WTC11 (cell line): ENCODE measurements around the gene ATN1. TPM values are rescaled to one million over a fixed set of nuclear protein-coding genes. Genes with fewer than 3 reads are reported as not detected.

ENCODE experiments used
- ATAC-seq: fragments of 200-7000 bp; cut with Tn5 transposase; 2 replicates; pipeline ENCODE4 v1.10.0; 2021; ENCODE audit warnings: mild to moderate bottlenecking, moderate library complexity
- CTCF ChIA-PET: fragments of 300-600 bp; sonication (Branson Sonifier 250); formaldehyde crosslinking; loops from one replicate; lab custom pipeline; 2021; ENCODE audit warnings: antibody characterized with exemption; lab: Charles Lee
- POLR2A ChIA-PET: fragments of 350-600 bp; sonication (Branson Sonifier 250); formaldehyde crosslinking; loops from one replicate; lab custom pipeline; 2021; ENCODE audit warnings: antibody characterized with exemption; lab: Charles Lee
- DNase-seq: peaks from one replicate; pipeline ENCODE4 v3.0.0; 2021; ENCODE audit warnings: low spot score
- H3K27ac Mint-ChIP-seq: 2 replicates; pipeline ENCODE4 v1.8.0; 2021; ENCODE audit warnings: mixed read lengths
- H3K27me3 Mint-ChIP-seq: 2 replicates; pipeline ENCODE4 v1.8.0; 2021; ENCODE audit warnings: low read depth, mild to moderate bottlenecking, moderate library complexity, mixed read lengths
- H3K36me3 Mint-ChIP-seq: 2 replicates; pipeline ENCODE4 v1.8.0; 2021; ENCODE audit warnings: mixed read lengths
- H3K4me1 Mint-ChIP-seq: 2 replicates; pipeline ENCODE4 v1.8.0; 2022; ENCODE audit warnings: mixed read lengths
- H3K4me3 Mint-ChIP-seq: 2 replicates; pipeline ENCODE4 v1.8.0; 2021; ENCODE audit warnings: mild to moderate bottlenecking, moderate library complexity, mixed read lengths
- H3K9me3 Mint-ChIP-seq: 2 replicates; pipeline ENCODE4 v1.8.0; 2021; ENCODE audit warnings: mixed read lengths
- CREB1 ChIP-seq: sonication (generic); formaldehyde crosslinking; IDR thresholded peaks from 2 replicates; pipeline ENCODE4 v1.8.0; 2023; ENCODE audit warnings: mild to moderate bottlenecking, missing genetic modification reagents
- EMX1 ChIP-seq: fragments of 250-450 bp; sonication (Bioruptor Pico); IDR thresholded peaks from 2 replicates; pipeline ENCODE4 v1.8.0; 2021; ENCODE audit warnings: mild to moderate bottlenecking
- ETV6 ChIP-seq: sonication (generic); formaldehyde crosslinking; IDR thresholded peaks from 2 replicates; pipeline ENCODE4 v1.8.1; 2022; ENCODE audit warnings: mild to moderate bottlenecking, missing genetic modification reagents
- JAZF1 ChIP-seq: fragments of 250-450 bp; sonication (Bioruptor Pico); IDR thresholded peaks from 2 replicates; pipeline ENCODE4 v1.9.0; 2021; ENCODE audit warnings: moderate library complexity, mild to moderate bottlenecking, inconsistent platforms
- SOX15 ChIP-seq: fragments of 250-450 bp; sonication (Bioruptor Pico); IDR thresholded peaks from 2 replicates; pipeline ENCODE4 v1.9.0; 2021; ENCODE audit warnings: mild to moderate bottlenecking
- SP1 ChIP-seq: sonication (generic); formaldehyde crosslinking; conservative IDR thresholded peaks from 2 replicates; pipeline ENCODE4 v1.8.1; 2022; ENCODE audit warnings: missing genetic modification reagents
- TEAD1 ChIP-seq: sonication (generic); formaldehyde crosslinking; IDR thresholded peaks from 2 replicates; pipeline ENCODE4 v1.8.0; 2022; ENCODE audit warnings: mild to moderate bottlenecking, missing genetic modification reagents
- TP53 ChIP-seq: sonication (generic); formaldehyde crosslinking; IDR thresholded peaks from 2 replicates; pipeline ENCODE4 v1.8.1; 2023; ENCODE audit warnings: mild to moderate bottlenecking, missing genetic modification reagents
- ZNF138 ChIP-seq: sonication (generic); formaldehyde crosslinking; conservative IDR thresholded peaks from 2 replicates; pipeline ENCODE4 v1.8.1; 2022; ENCODE audit warnings: mild to moderate bottlenecking, moderate library complexity, missing genetic modification reagents
- ZNF416 ChIP-seq: fragments of 250-450 bp; sonication (Bioruptor Pico); IDR thresholded peaks from 2 replicates; pipeline ENCODE4 v1.9.0; 2021; ENCODE audit warnings: mild to moderate bottlenecking, inconsistent platforms
- ZNF423 ChIP-seq: fragments of 250-450 bp; sonication (Bioruptor Pico); IDR thresholded peaks from 2 replicates; pipeline ENCODE4 v2.1.2; 2022; ENCODE audit warnings: mild to moderate bottlenecking, moderate library complexity
- total RNA-seq: library from RNA; stranded (reverse); gene quantifications from 3 replicates; pipeline ENCODE4 v1.2.3, GENCODE V29; 2021
- TF ChIP-seq, protein P1 (sequence below): sonication (generic); formaldehyde crosslinking; IDR thresholded peaks from 2 replicates; pipeline ENCODE4 v1.8.1; 2023; ENCODE audit warnings: mild to moderate bottlenecking, missing genetic modification reagents
- TF ChIP-seq, protein P2 (sequence below): fragments of 250-450 bp; sonication (Bioruptor Pico); IDR thresholded peaks from 2 replicates; pipeline ENCODE4 v1.9.0; 2021; ENCODE audit warnings: mild to moderate bottlenecking
- TF ChIP-seq, protein P3 (sequence below): sonication (generic); formaldehyde crosslinking; IDR thresholded peaks from 2 replicates; pipeline ENCODE4 v1.8.0; 2023; ENCODE audit warnings: mild to moderate bottlenecking, missing genetic modification reagents
- TF ChIP-seq, protein P4 (sequence below): sonication (generic); formaldehyde crosslinking; IDR thresholded peaks from 2 replicates; pipeline ENCODE4 v1.8.1; 2023; ENCODE audit warnings: mild to moderate bottlenecking, missing genetic modification reagents, borderline replicate concordance
- TF ChIP-seq, protein P5 (sequence below): sonication (generic); formaldehyde crosslinking; IDR thresholded peaks from 2 replicates; pipeline ENCODE4 v1.8.0; 2022; ENCODE audit warnings: missing genetic modification reagents
- TF ChIP-seq, protein P6 (sequence below): fragments of 250-450 bp; sonication (Bioruptor Pico); IDR thresholded peaks from 2 replicates; pipeline ENCODE4 v1.9.0; 2021; ENCODE audit warnings: moderate library complexity, mild to moderate bottlenecking, inconsistent platforms, borderline replicate concordance
- TF ChIP-seq, protein P7 (sequence below): sonication (generic); formaldehyde crosslinking; IDR thresholded peaks from 2 replicates; pipeline ENCODE4 v1.8.1; 2022; ENCODE audit warnings: missing genetic modification reagents, borderline replicate concordance

Gene ATN1
- total RNA-seq, 1 experiment from 2014 or later, result 87.1 TPM

DNA sequence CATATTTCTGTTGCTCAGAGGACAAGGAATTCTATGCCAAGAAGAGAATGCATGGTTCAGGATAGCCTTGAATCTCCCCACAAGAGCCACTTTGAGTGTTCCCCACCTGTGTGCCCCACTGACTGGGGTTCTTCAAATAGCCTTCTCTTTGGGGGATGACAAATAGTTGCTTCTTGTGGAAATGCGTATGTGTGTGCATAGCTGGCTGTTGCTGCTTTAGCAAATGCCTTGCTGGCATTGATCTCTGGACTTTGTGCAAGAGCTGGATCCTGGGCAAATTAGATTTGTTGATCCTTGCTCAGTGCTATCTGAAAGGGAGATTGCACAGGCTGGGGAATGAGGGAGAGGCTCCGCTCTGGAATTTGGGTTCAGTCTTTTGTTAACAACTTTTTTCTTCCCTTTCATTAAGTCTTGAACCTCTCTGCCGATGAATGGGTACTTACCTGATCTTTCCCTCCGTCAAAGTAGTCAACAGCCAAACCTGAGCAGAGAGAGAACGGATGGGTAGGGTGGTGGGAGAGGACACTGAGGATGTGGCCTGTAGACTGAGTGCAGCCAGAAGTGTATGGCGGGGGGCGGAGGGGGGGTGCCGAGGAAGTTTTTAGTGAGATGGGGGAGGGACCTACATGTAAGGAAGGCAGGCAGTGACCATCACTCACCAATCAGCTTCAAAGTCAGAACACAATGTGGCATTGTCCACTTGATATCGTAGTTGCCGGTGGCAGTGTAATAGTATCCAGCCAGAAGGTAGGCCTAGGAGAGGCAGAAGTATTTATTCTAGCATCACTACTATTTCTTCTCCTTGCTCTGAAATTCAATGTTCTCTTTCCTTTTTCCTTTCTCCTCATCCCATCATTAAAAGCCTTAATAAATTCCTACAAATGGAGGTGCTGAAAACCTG, 53.6 kb downstream of the ATN1 start:
- Mint-ChIP-seq H3K9me3 (no peaks in the 10 kb centered on the region), H3K27ac (no peak overlapping the region; the same call in 1 of the 2 replicates), H3K4me3 (no peak overlapping the region), H3K4me1 (peaks cover 12% of the 10 kb centered on the region), H3K36me3 (peaks cover 46% of the 10 kb centered on the region)
- ATAC-seq, result no peak
- POLR2A ChIA-PET, result interaction anchor here (1.0 to 1.3 kb wide), 2 partner anchors 7 to 127 kb away, joined by 5 to 6 read pairs; no protein-coding TSS in a partner anchor
- DNase-seq, result no peak
- TF ChIP-seq, protein P1, sequence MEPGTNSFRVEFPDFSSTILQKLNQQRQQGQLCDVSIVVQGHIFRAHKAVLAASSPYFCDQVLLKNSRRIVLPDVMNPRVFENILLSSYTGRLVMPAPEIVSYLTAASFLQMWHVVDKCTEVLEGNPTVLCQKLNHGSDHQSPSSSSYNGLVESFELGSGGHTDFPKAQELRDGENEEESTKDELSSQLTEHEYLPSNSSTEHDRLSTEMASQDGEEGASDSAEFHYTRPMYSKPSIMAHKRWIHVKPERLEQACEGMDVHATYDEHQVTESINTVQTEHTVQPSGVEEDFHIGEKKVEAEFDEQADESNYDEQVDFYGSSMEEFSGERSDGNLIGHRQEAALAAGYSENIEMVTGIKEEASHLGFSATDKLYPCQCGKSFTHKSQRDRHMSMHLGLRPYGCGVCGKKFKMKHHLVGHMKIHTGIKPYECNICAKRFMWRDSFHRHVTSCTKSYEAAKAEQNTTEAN (CRISPR knock-in tag), result no peak
- TF ChIP-seq SP1 (no peak), CREB1 (CRISPR knock-in tag) (no peak), JAZF1 (CRISPR knock-in tag) (no peak), ZNF423 (CRISPR knock-in tag) (no peak)
- TF ChIP-seq, protein P2, sequence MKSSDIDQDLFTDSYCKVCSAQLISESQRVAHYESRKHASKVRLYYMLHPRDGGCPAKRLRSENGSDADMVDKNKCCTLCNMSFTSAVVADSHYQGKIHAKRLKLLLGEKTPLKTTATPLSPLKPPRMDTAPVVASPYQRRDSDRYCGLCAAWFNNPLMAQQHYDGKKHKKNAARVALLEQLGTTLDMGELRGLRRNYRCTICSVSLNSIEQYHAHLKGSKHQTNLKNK (CRISPR knock-in tag), result no peak
- TF ChIP-seq, protein P3, sequence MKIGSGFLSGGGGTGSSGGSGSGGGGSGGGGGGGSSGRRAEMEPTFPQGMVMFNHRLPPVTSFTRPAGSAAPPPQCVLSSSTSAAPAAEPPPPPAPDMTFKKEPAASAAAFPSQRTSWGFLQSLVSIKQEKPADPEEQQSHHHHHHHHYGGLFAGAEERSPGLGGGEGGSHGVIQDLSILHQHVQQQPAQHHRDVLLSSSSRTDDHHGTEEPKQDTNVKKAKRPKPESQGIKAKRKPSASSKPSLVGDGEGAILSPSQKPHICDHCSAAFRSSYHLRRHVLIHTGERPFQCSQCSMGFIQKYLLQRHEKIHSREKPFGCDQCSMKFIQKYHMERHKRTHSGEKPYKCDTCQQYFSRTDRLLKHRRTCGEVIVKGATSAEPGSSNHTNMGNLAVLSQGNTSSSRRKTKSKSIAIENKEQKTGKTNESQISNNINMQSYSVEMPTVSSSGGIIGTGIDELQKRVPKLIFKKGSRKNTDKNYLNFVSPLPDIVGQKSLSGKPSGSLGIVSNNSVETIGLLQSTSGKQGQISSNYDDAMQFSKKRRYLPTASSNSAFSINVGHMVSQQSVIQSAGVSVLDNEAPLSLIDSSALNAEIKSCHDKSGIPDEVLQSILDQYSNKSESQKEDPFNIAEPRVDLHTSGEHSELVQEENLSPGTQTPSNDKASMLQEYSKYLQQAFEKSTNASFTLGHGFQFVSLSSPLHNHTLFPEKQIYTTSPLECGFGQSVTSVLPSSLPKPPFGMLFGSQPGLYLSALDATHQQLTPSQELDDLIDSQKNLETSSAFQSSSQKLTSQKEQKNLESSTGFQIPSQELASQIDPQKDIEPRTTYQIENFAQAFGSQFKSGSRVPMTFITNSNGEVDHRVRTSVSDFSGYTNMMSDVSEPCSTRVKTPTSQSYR, result no peak
- TF ChIP-seq, all 79 proteins: peak for 0
- CTCF ChIA-PET, result interaction anchor here (0.5 to 1.5 kb wide), 3 partner anchors 17 to 73 kb away, joined by 3 read pairs; no protein-coding TSS in a partner anchor
- no peaks in the 10 kb centered on the region for H3K27me3 Mint-ChIP-seq

DNA sequence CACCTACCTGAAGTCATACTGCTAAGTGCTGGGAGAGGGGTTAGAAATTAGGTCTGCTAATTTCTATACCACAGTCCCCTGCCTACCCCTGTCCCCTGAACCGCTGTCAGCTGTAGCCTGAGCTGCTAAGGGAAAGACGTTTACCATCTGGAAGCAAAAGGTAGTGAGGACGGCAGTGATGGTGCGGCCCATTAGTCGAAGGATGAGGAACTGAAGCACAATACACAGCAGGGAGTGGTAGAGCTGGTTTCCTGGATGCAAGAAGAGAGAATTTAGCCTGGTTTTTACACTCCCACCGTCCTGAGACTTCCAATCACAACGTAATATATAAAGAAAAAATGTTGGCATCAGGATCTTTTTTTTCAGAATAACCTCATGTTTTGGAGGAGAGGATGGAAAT, 54.8 kb downstream of the ATN1 start:
- POLR2A ChIA-PET, result interaction anchor here (1.3 kb wide), 1 partner anchor 126 kb away, joined by 6 read pairs; no protein-coding TSS in a partner anchor
- H3K27me3 Mint-ChIP-seq, result no peaks in the 10 kb centered on the region
- CTCF ChIA-PET, result interaction anchor here (0.9 to 1.5 kb wide), 3 partner anchors 36 to 110 kb away, joined by 3 to 5 read pairs (median 3); partner anchors contain the start of genes LPCAT3 and SPSB2
- no peak for DNase-seq
- peaks cover 12% of the 10 kb centered on the region for H3K4me1 Mint-ChIP-seq
- no peak overlapping the region for H3K4me3 Mint-ChIP-seq
- H3K36me3 Mint-ChIP-seq, result peaks cover 36% of the 10 kb centered on the region
- H3K27ac Mint-ChIP-seq, result peak overlapping the region; percentile 63
- H3K9me3 Mint-ChIP-seq, result no peaks in the 10 kb centered on the region
- peak; percentile 62 for ATAC-seq
- TF ChIP-seq EMX1 (CRISPR knock-in tag) (no peak), ETV6 (CRISPR knock-in tag) (no peak), ZNF138 (no peak), SOX15 (CRISPR knock-in tag) (no peak), JAZF1 (CRISPR knock-in tag) (no peak), TEAD1 (no peak), ZNF416 (no peak), TP53 (CRISPR knock-in tag) (no peak)
- TF ChIP-seq, protein P4, sequence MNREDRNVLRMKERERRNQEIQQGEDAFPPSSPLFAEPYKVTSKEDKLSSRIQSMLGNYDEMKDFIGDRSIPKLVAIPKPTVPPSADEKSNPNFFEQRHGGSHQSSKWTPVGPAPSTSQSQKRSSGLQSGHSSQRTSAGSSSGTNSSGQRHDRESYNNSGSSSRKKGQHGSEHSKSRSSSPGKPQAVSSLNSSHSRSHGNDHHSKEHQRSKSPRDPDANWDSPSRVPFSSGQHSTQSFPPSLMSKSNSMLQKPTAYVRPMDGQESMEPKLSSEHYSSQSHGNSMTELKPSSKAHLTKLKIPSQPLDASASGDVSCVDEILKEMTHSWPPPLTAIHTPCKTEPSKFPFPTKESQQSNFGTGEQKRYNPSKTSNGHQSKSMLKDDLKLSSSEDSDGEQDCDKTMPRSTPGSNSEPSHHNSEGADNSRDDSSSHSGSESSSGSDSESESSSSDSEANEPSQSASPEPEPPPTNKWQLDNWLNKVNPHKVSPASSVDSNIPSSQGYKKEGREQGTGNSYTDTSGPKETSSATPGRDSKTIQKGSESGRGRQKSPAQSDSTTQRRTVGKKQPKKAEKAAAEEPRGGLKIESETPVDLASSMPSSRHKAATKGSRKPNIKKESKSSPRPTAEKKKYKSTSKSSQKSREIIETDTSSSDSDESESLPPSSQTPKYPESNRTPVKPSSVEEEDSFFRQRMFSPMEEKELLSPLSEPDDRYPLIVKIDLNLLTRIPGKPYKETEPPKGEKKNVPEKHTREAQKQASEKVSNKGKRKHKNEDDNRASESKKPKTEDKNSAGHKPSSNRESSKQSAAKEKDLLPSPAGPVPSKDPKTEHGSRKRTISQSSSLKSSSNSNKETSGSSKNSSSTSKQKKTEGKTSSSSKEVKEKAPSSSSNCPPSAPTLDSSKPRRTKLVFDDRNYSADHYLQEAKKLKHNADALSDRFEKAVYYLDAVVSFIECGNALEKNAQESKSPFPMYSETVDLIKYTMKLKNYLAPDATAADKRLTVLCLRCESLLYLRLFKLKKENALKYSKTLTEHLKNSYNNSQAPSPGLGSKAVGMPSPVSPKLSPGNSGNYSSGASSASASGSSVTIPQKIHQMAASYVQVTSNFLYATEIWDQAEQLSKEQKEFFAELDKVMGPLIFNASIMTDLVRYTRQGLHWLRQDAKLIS, result no peak
- TF ChIP-seq, protein P5, sequence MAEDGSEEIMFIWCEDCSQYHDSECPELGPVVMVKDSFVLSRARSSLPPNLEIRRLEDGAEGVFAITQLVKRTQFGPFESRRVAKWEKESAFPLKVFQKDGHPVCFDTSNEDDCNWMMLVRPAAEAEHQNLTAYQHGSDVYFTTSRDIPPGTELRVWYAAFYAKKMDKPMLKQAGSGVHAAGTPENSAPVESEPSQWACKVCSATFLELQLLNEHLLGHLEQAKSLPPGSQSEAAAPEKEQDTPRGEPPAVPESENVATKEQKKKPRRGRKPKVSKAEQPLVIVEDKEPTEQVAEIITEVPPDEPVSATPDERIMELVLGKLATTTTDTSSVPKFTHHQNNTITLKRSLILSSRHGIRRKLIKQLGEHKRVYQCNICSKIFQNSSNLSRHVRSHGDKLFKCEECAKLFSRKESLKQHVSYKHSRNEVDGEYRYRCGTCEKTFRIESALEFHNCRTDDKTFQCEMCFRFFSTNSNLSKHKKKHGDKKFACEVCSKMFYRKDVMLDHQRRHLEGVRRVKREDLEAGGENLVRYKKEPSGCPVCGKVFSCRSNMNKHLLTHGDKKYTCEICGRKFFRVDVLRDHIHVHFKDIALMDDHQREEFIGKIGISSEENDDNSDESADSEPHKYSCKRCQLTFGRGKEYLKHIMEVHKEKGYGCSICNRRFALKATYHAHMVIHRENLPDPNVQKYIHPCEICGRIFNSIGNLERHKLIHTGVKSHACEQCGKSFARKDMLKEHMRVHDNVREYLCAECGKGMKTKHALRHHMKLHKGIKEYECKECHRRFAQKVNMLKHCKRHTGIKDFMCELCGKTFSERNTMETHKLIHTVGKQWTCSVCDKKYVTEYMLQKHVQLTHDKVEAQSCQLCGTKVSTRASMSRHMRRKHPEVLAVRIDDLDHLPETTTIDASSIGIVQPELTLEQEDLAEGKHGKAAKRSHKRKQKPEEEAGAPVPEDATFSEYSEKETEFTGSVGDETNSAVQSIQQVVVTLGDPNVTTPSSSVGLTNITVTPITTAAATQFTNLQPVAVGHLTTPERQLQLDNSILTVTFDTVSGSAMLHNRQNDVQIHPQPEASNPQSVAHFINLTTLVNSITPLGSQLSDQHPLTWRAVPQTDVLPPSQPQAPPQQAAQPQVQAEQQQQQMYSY (CRISPR knock-in tag), result no peak
- TF ChIP-seq, protein P6, sequence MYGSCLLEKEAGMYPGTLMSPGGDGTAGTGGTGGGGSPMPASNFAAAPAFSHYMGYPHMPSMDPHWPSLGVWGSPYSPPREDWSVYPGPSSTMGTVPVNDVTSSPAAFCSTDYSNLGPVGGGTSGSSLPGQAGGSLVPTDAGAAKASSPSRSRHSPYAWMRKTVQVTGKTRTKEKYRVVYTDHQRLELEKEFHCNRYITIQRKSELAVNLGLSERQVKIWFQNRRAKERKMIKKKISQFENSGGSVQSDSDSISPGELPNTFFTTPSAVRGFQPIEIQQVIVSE, result no peak
- TF ChIP-seq, protein P7, sequence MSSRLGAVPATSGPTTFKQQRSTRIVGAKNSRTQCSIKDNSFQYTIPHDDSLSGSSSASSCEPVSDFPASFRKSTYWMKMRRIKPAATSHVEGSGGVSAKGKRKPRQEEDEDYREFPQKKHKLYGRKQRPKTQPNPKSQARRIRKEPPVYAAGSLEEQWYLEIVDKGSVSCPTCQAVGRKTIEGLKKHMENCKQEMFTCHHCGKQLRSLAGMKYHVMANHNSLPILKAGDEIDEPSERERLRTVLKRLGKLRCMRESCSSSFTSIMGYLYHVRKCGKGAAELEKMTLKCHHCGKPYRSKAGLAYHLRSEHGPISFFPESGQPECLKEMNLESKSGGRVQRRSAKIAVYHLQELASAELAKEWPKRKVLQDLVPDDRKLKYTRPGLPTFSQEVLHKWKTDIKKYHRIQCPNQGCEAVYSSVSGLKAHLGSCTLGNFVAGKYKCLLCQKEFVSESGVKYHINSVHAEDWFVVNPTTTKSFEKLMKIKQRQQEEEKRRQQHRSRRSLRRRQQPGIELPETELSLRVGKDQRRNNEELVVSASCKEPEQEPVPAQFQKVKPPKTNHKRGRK (CRISPR knock-in tag), result no peak
